Right lobe of liver (tissue), 6 donors: ENCODE measurements around the gene KRTAP19-1. TPM values are rescaled to one million over a fixed set of nuclear protein-coding genes. Genes with fewer than 3 reads are reported as not detected.

Source experiments
- ATAC-seq, 4 donors: fragments of 200-7000 bp; cut with Tn5 transposase; one replicate each; pipeline ENCODE4 v1.9.1; 2020; ENCODE audit warnings: mild to moderate bottlenecking in 4 of 4, moderate library complexity in 4 of 4
- DNase-seq, 3 donors: peaks; one replicate each; pipeline ENCODE4 v3.0.0-alpha.2; 2020
- H3K27ac ChIP-seq, 3 donors: fragments of 200-600 bp; one replicate each; pipeline ENCODE4 v1.8.0; 2022
- H3K27me3 ChIP-seq, 2 donors: fragments of 200-600 bp; one replicate each; pipeline ENCODE4 v1.8.0; 2022
- H3K36me3 ChIP-seq, 4 donors: fragments of 200-600 bp; sonication (generic) in 1 of 4; one replicate each; pipeline versions ENCODE4 v1.5.1 to v1.8.0; 2017 to 2022; ENCODE audit warnings: control low read depth in 1 of 4
- H3K4me1 ChIP-seq, 4 donors: fragments of 200-600 bp; sonication (generic) in 1 of 4; one replicate each; pipeline versions ENCODE4 v1.5.1 to v1.8.0; 2017 to 2022; ENCODE audit warnings: control low read depth in 1 of 4
- H3K4me3 ChIP-seq, 3 donors: fragments of 200-600 bp; one replicate each; pipeline ENCODE4 v1.8.0; 2022
- H3K9me3 ChIP-seq, 4 donors: fragments of 200-600 bp; sonication (generic) in 1 of 4; one replicate each; pipeline versions ENCODE4 v1.5.1 to v1.8.0; 2017 to 2022; ENCODE audit warnings: control low read depth in 1 of 4
- CTCF ChIP-seq, 4 donors: fragments of 200-600 bp in 3 of 4; fragments of 450-650 bp in 1 of 4; IDR thresholded peaks; one replicate each; pipeline versions ENCODE4 v1.5.1 to v1.8.0; 2016 to 2022; ENCODE audit warnings: antibody characterized with exemption in 4 of 4, mild to moderate bottlenecking in 2 of 4
- POLR2A ChIP-seq: fragments of 450-650 bp; IDR thresholded peaks from one replicate; pipeline ENCODE4 v1.6.1; 2017; ENCODE audit warnings: antibody characterized with exemption, mild to moderate bottlenecking
- WGBS: methylation state at CpG from one replicate; pipeline ENCODE4 v1.1.6; 2018; ENCODE audit warnings: low coverage, low lambda C conversion rate; ENCODE audit not compliant: insufficient coverage; ENCODE audit errors: missing lambda C conversion rate; 5-methylcytosine and 5-hydroxymethylcytosine counted together
- intact Hi-C, 2 donors: fragments of 100-400 bp; cut with DNase I; formaldehyde crosslinking; loops; one replicate each; pipeline versions ENCODE4 v1.11.2 to v1.14.1; 2022
- total RNA-seq, 6 experiments: library from RNA; depleted of rRNA in 2 of 6; stranded (reverse); fragments of >200 nt in 2 of 6; fragmentation: NEBNext Ultra II Directional in 3 of 6; extraction: Animal tissue kit (Norgen Biotek cat#: 25700) in 3 of 6; gene quantifications; one replicate each; pipeline versions ENCODE4 v1.1.0 to v1.2.4, GENCODE V29; 2016 to 2023
- donor health status: DM: no; HTN: yes; CAD: no.
- donor health status: DM: no; HTN: no; CAD: no.
- donor health status: DM: no; HTN: no; CAD: no.
- donor health status: DM: no; HTN: yes; CAD: no.
- donor health status: DM: no; HTN: yes; CAD: no.

Gene KRTAP19-1
- total RNA-seq, 6 experiments from 2014 or later = not detected

GRCh38 chr21:30463713-30464112, 16.5 kb downstream of the KRTAP19-1 start:
- no peak for DNase-seq
- no peaks in the 10 kb centered on the region for H3K9me3 ChIP-seq
- peak in 1 of 4 donors; percentile 43 for TF ChIP-seq CTCF (IDR thresholded peaks at IDR 0.05)
- TF ChIP-seq POLR2A = no peak
- WGBS = 34% methylated on average over 3 of the region's 3 CpGs
- ATAC-seq = no peak
- H3K4me1 ChIP-seq = no peaks in the 10 kb centered on the region
- intact Hi-C loops = no loop called here
- H3K27ac ChIP-seq = no peak overlapping the region
- no peak overlapping the region for H3K4me3 ChIP-seq
- H3K27me3 ChIP-seq = no peaks in the 10 kb centered on the region
- H3K36me3 ChIP-seq = no peaks in the 10 kb centered on the region

- Histone ChIP-seq H3K4me3 (no peak overlapping the region), H3K9me3 (no peaks in the 10 kb centered on the region), H3K36me3 (no peaks in the 10 kb centered on the region), H3K27ac (no peak overlapping the region), H3K4me1 (no peaks in the 10 kb centered on the region), H3K27me3 (no peaks in the 10 kb centered on the region)
- no peak for TF ChIP-seq CTCF (IDR thresholded peaks at IDR 0.05)
- TF ChIP-seq POLR2A = no peak
- ATAC-seq = no peak
- intact Hi-C loops = no loop called here
- WGBS = 63% methylated on average over 3 of the region's 3 CpGs
- DNase-seq = no peak
Measured at GRCh38 chr21:30448514-30448913, 31.7 kb downstream of the KRTAP19-1 start.

- TF ChIP-seq POLR2A (no peak), CTCF (IDR thresholded peaks at IDR 0.05) (no peak)
- Histone ChIP-seq H3K9me3 (no peaks in the 10 kb centered on the region), H3K27ac (no peak overlapping the region), H3K4me1 (no peaks in the 10 kb centered on the region), H3K36me3 (no peaks in the 10 kb centered on the region), H3K27me3 (no peaks in the 10 kb centered on the region), H3K4me3 (no peak overlapping the region)
- WGBS = 35% methylated on average over 4 of the region's 4 CpGs
- ATAC-seq (no peak), DNase-seq (no peak)
- intact Hi-C loops = no loop called here
Measured at GRCh38 chr21:30447056-30447455, 33.1 kb downstream of the KRTAP19-1 start.

- WGBS = 9% methylated on average over 1 of the region's 1 CpG
- H3K4me1 ChIP-seq = no peaks in the 10 kb centered on the region
- DNase-seq (no peak), ATAC-seq (no peak)
- intact Hi-C loops = no loop called here
- TF ChIP-seq POLR2A = no peak
- TF ChIP-seq CTCF (IDR thresholded peaks at IDR 0.05) = no peak
- H3K9me3 ChIP-seq = no peaks in the 10 kb centered on the region
- H3K36me3 ChIP-seq = no peaks in the 10 kb centered on the region
- no peak overlapping the region for H3K4me3 ChIP-seq
- no peaks in the 10 kb centered on the region for H3K27me3 ChIP-seq
- no peak overlapping the region for H3K27ac ChIP-seq
Measured at GRCh38 chr21:30444204-30444603, 36.0 kb downstream of the KRTAP19-1 start.

GRCh38 chr21:30443226-30443625, 36.9 kb downstream of the KRTAP19-1 start:
- TF ChIP-seq POLR2A (no peak), CTCF (IDR thresholded peaks at IDR 0.05) (no peak)
- Histone ChIP-seq H3K27ac (no peak overlapping the region), H3K4me3 (no peak overlapping the region), H3K36me3 (no peaks in the 10 kb centered on the region), H3K27me3 (no peaks in the 10 kb centered on the region), H3K4me1 (no peaks in the 10 kb centered on the region), H3K9me3 (no peaks in the 10 kb centered on the region)
- ATAC-seq = no peak
- intact Hi-C loops = no loop called here
- no peak for DNase-seq
